ENCODE data around the gene ECEL1.

The ECEL1 gene

GRCh38 chr2:232511336-232511890 lies 23.8 kb upstream of the ECEL1 start:
- no peaks in the 10 kb centered on the region for H3K36me3 ChIP-seq (ENCODE audit: insufficient read depth, low read length)
- H3K27ac ChIP-seq (ENCODE audit: low read depth, low read length): no peak overlapping the region
- H3K79me2 ChIP-seq (ENCODE audit: control insufficient read depth, insufficient read depth, low read length, unreplicated experiment): no peaks in the 10 kb centered on the region
- no peak overlapping the region for H3K4me3 ChIP-seq (ENCODE audit: low read depth, low read length)
- no peaks in the 10 kb centered on the region for H3K4me1 ChIP-seq (ENCODE audit: control insufficient read depth, insufficient read depth, low read length, unreplicated experiment)
- H3K27me3 ChIP-seq (ENCODE audit: insufficient read depth, low read length): peaks cover 45% of the 10 kb centered on the region
- H2AFZ ChIP-seq (ENCODE audit: low read length, unreplicated experiment): no peak overlapping the region

GRCh38 chr2:232508251-232508650 lies 20.6 kb upstream of the ECEL1 start:
- Histone ChIP-seq H3K4me3 (ENCODE audit: low read depth, low read length) (no peak overlapping the region), H3K36me3 (ENCODE audit: insufficient read depth, low read length) (no peaks in the 10 kb centered on the region), H3K79me2 (ENCODE audit: control insufficient read depth, insufficient read depth, low read length, unreplicated experiment) (no peaks in the 10 kb centered on the region), H3K27me3 (ENCODE audit: insufficient read depth, low read length) (peaks cover 53% of the 10 kb centered on the region), H3K4me1 (ENCODE audit: control insufficient read depth, insufficient read depth, low read length, unreplicated experiment) (no peaks in the 10 kb centered on the region), H2AFZ (ENCODE audit: low read length, unreplicated experiment) (no peak overlapping the region), H3K27ac (ENCODE audit: low read depth, low read length) (no peak overlapping the region)

GRCh38 chr2:232506709-232507108 lies 19.1 kb upstream of the ECEL1 start:
- no peak overlapping the region for H2AFZ ChIP-seq (ENCODE audit: low read length, unreplicated experiment)
- no peak overlapping the region for H3K4me3 ChIP-seq (ENCODE audit: low read depth, low read length)
- H3K4me1 ChIP-seq (ENCODE audit: control insufficient read depth, insufficient read depth, low read length, unreplicated experiment): peaks cover 2% of the 10 kb centered on the region
- H3K27me3 ChIP-seq (ENCODE audit: insufficient read depth, low read length): peaks cover 59% of the 10 kb centered on the region
- H3K36me3 ChIP-seq (ENCODE audit: insufficient read depth, low read length): no peaks in the 10 kb centered on the region
- no peak overlapping the region for H3K27ac ChIP-seq (ENCODE audit: low read depth, low read length)
- no peaks in the 10 kb centered on the region for H3K79me2 ChIP-seq (ENCODE audit: control insufficient read depth, insufficient read depth, low read length, unreplicated experiment)

GRCh38 chr2:232505856-232506255 lies 18.2 kb upstream of the ECEL1 start:
- peaks cover 2% of the 10 kb centered on the region for H3K4me1 ChIP-seq (ENCODE audit: control insufficient read depth, insufficient read depth, low read length, unreplicated experiment)
- H3K4me3 ChIP-seq (ENCODE audit: low read depth, low read length): no peak overlapping the region
- H3K27ac ChIP-seq (ENCODE audit: low read depth, low read length): no peak overlapping the region
- no peak overlapping the region for H2AFZ ChIP-seq (ENCODE audit: low read length, unreplicated experiment)
- peaks cover 60% of the 10 kb centered on the region for H3K27me3 ChIP-seq (ENCODE audit: insufficient read depth, low read length)
- H3K79me2 ChIP-seq (ENCODE audit: control insufficient read depth, insufficient read depth, low read length, unreplicated experiment): no peaks in the 10 kb centered on the region
- H3K36me3 ChIP-seq (ENCODE audit: insufficient read depth, low read length): no peaks in the 10 kb centered on the region

- no peak overlapping the region for H3K27ac ChIP-seq (ENCODE audit: low read depth, low read length)
- H3K4me1 ChIP-seq (ENCODE audit: control insufficient read depth, insufficient read depth, low read length, unreplicated experiment): peaks cover 2% of the 10 kb centered on the region
- H3K79me2 ChIP-seq (ENCODE audit: control insufficient read depth, insufficient read depth, low read length, unreplicated experiment): no peaks in the 10 kb centered on the region
- H3K27me3 ChIP-seq (ENCODE audit: insufficient read depth, low read length): peaks cover 63% of the 10 kb centered on the region
- no peak overlapping the region for H2AFZ ChIP-seq (ENCODE audit: low read length, unreplicated experiment)
- no peaks in the 10 kb centered on the region for H3K36me3 ChIP-seq (ENCODE audit: insufficient read depth, low read length)
- no peak overlapping the region for H3K4me3 ChIP-seq (ENCODE audit: low read depth, low read length)
Observed at GRCh38 chr2:232504438-232504837, 16.8 kb upstream of the ECEL1 start.

GRCh38 chr2:232503809-232504323 lies 16.2 kb upstream of the ECEL1 start:
- Histone ChIP-seq H3K36me3 (ENCODE audit: insufficient read depth, low read length) (no peaks in the 10 kb centered on the region), H2AFZ (ENCODE audit: low read length, unreplicated experiment) (no peak overlapping the region), H3K4me3 (ENCODE audit: low read depth, low read length) (no peak overlapping the region), H3K79me2 (ENCODE audit: control insufficient read depth, insufficient read depth, low read length, unreplicated experiment) (no peaks in the 10 kb centered on the region), H3K27me3 (ENCODE audit: insufficient read depth, low read length) (peaks cover 65% of the 10 kb centered on the region), H3K27ac (ENCODE audit: low read depth, low read length) (no peak overlapping the region), H3K4me1 (ENCODE audit: control insufficient read depth, insufficient read depth, low read length, unreplicated experiment) (peaks cover 2% of the 10 kb centered on the region)

GRCh38 chr2:232502911-232503808 lies 15.5 kb upstream of the ECEL1 start:
- Histone ChIP-seq H3K4me1 (ENCODE audit: control insufficient read depth, insufficient read depth, low read length, unreplicated experiment) (peaks cover 2% of the 10 kb centered on the region), H3K4me3 (ENCODE audit: low read depth, low read length) (peak overlapping the region; percentile 55), H3K27me3 (ENCODE audit: insufficient read depth, low read length) (peaks cover 70% of the 10 kb centered on the region), H3K27ac (ENCODE audit: low read depth, low read length) (no peak overlapping the region), H2AFZ (ENCODE audit: low read length, unreplicated experiment) (no peak overlapping the region), H3K79me2 (ENCODE audit: control insufficient read depth, insufficient read depth, low read length, unreplicated experiment) (no peaks in the 10 kb centered on the region), H3K36me3 (ENCODE audit: insufficient read depth, low read length) (no peaks in the 10 kb centered on the region)

GRCh38 chr2:232502511-232502910 lies 14.9 kb upstream of the ECEL1 start:
- Histone ChIP-seq H3K79me2 (ENCODE audit: control insufficient read depth, insufficient read depth, low read length, unreplicated experiment) (no peaks in the 10 kb centered on the region), H3K27me3 (ENCODE audit: insufficient read depth, low read length) (peaks cover 70% of the 10 kb centered on the region), H2AFZ (ENCODE audit: low read length, unreplicated experiment) (no peak overlapping the region), H3K4me1 (ENCODE audit: control insufficient read depth, insufficient read depth, low read length, unreplicated experiment) (peaks cover 2% of the 10 kb centered on the region), H3K27ac (ENCODE audit: low read depth, low read length) (no peak overlapping the region), H3K4me3 (ENCODE audit: low read depth, low read length) (no peak overlapping the region), H3K36me3 (ENCODE audit: insufficient read depth, low read length) (no peaks in the 10 kb centered on the region)

- H3K36me3 ChIP-seq (ENCODE audit: insufficient read depth, low read length): no peaks in the 10 kb centered on the region
- H2AFZ ChIP-seq (ENCODE audit: low read length, unreplicated experiment): no peak overlapping the region
- H3K4me1 ChIP-seq (ENCODE audit: control insufficient read depth, insufficient read depth, low read length, unreplicated experiment): peaks cover 2% of the 10 kb centered on the region
- no peak overlapping the region for H3K27ac ChIP-seq (ENCODE audit: low read depth, low read length)
- peaks cover 64% of the 10 kb centered on the region for H3K27me3 ChIP-seq (ENCODE audit: insufficient read depth, low read length)
- H3K79me2 ChIP-seq (ENCODE audit: control insufficient read depth, insufficient read depth, low read length, unreplicated experiment): no peaks in the 10 kb centered on the region
- no peak overlapping the region for H3K4me3 ChIP-seq (ENCODE audit: low read depth, low read length)
Observed at GRCh38 chr2:232501794-232502390, 14.3 kb upstream of the ECEL1 start.

- no peaks in the 10 kb centered on the region for H3K79me2 ChIP-seq (ENCODE audit: control insufficient read depth, insufficient read depth, low read length, unreplicated experiment)
- H3K4me3 ChIP-seq (ENCODE audit: low read depth, low read length): no peak overlapping the region
- H3K27me3 ChIP-seq (ENCODE audit: insufficient read depth, low read length): peaks cover 64% of the 10 kb centered on the region
- no peaks in the 10 kb centered on the region for H3K36me3 ChIP-seq (ENCODE audit: insufficient read depth, low read length)
- no peak overlapping the region for H3K27ac ChIP-seq (ENCODE audit: low read depth, low read length)
- no peak overlapping the region for H2AFZ ChIP-seq (ENCODE audit: low read length, unreplicated experiment)
- peaks cover 2% of the 10 kb centered on the region for H3K4me1 ChIP-seq (ENCODE audit: control insufficient read depth, insufficient read depth, low read length, unreplicated experiment)
Observed at GRCh38 chr2:232501331-232501771, 13.7 kb upstream of the ECEL1 start.

Data from ACC112 (cell line).